Muscle of back (tissue), 11 donors: Measurements from ENCODE around the gene CADPS2. TPM values are rescaled to one million over a fixed set of nuclear protein-coding genes. Genes with fewer than 3 reads are reported as not detected.

Experiments used
- DNase-seq, 3 donors: peaks; one replicate each; pipeline versions ENCODE4 v3.0.0 to v3.0.0-alpha.2; 2013
- polyA plus RNA-seq, 10 donors: library from polyadenylated mRNA; unstranded; fragments of 120-200 nt; gene quantifications; one replicate each; pipeline ENCODE4 v1.2.1, GENCODE V29; 2013; ENCODE audit not compliant: insufficient read length in 10 of 10

CADPS2 gene
- polyA plus RNA-seq, 10 donors, result 2.7 to 8.6 (median 5.0) TPM

- DNase-seq, result peak in 1 of 3 donors; percentile 28
Measured at GRCh38 chr7:122311734-122312450, 574.4 kb downstream of the CADPS2 start.

DNA sequence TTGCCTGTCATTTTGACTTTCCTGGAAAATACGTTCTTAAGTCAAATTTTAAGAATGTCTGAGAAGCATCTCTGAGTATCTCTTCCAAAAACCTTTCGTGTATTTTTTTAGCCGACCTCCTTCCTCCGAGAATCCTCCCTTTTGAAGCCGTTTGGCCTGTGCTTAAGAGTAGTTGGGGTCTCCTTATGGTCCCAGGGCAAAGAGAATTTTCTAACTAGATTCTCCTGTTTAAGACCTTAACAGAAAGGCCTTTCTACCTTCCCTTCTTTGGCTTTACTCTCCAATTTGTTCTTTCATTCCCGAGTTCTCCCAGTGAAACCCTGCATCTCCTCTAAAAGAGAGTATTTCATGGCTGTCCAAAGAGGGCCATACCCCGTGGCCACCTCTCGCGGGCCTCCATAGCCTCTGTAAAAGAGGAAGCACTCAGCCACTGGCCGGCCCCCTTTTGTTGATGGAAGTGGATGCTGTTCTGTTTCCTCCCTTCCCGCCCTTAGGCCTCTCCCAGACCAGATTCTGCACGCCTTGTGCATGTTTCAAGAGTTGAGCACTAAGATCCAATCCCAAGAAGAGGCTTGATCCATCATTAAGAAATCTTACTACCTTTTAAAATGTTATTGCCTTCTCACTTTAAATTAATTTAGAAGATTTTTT lies 575.1 kb downstream of the CADPS2 start:
- DNase-seq, result no peak

DNA sequence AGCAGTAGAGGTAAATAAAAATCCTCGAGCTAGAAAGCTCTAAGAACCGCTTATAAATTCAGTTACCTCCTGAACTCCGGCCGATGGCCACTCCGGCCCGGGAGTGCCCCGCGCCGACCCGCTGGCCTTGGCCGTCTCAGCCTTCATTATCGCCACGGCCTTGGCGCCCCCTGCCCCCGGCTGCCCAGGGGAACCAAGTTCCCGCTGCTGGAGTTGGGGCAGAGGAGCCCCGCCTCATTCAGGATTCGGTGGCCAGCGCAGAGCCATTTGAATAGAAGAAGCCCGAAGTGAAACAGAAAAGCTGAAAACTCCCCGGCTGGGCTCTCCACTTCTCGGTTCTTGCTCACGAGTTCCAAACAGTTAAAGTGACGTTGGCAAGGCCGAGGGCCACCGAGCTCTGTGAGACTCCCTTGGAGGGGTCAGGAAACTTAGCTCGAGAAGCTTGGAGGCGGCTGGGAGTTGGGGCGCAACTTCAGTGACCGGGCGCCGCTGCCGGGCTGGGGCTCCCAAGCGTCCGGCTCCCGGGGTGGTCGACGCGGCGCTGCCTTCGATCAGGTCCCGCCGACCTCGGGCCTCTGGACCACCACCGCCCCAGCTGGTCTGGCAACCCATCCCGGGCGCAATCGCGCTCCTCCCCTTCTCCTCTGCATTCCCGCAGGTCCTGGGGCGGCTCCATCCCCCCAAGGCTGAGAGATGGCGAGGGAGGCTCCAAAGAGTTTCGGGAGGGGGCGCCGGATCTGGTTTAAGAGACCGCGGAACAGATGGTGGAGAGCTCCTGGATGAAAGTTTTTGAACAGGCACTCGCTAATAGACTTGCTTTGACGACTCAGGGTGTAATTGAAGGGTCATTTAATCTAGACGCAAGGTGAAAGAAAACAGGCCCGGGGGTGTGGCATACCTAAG lies 575.9 kb downstream of the CADPS2 start:
- DNase-seq, result peak in 2 of 3 donors; percentile 42 to 75

GRCh38 chr7:122309421-122309820 lies 576.8 kb downstream of the CADPS2 start:
- DNase-seq, result peak in 1 of 3 donors; percentile 27

DNA sequence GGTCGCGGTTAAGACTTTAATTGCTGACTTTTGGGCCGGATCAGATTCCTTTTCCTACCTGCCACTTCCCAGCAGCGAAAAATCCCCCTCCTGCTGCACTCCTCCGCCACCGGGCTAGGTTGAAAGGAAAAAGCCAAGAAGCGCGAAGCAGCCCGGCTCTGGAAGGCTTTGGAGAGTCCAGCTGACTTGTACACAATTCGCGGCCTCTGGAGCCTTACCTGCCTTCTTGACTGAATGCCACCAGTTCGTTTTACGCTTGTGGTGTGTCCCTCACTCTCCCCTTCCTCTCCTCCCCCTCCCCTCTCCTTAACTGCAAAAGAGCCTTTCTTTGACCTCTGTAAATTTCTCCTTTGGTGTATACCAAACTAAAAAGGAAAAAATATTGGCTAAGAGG lies 579.0 kb downstream of the CADPS2 start:
- peak in 1 of 3 donors; percentile 29 for DNase-seq

DNA sequence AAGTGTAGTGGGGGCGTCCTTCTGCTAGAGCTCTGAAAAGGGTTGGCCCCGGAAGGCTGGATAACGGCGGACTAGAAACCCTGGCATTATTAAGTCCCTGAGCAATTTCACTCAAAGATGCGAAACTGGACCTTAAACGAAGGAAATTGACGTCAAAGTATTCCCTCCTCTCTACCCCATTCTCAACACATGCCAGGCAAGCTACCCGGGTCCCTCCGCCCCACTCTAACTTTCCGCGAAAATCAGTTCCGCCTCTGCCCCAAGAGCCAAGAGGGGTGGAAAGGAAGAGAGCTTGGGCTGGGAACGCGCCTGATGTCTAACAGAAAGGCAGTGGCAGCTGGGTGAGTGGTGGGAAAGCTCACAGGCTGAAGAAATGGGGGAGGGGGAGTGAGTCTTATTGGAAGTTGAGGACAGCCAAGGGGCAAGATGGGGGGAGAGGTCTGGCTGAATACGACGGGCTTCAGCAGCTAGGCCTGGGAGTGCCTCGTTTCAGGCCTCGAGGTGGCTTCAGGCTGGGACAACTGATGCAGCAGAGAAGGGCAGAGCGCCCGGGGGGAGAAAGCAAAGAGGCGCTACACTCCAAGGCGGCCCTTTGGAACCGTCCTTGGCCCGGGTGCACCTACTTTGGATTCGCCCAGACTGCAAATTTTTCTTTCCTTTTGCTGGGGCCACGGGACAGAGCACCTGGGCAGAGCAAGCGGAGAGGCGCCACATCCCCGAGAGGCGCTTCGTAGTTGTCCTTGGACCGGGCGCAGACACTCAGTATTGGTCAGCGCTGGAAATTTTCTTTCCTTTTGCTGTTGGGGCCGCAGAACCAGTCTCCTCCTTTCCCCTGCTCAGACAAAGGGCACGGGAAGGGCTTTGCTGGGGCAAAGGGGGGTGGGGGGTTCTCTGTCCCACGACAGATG lies 579.7 kb downstream of the CADPS2 start:
- DNase-seq, result peak in 1 of 3 donors; percentile 26

DNA sequence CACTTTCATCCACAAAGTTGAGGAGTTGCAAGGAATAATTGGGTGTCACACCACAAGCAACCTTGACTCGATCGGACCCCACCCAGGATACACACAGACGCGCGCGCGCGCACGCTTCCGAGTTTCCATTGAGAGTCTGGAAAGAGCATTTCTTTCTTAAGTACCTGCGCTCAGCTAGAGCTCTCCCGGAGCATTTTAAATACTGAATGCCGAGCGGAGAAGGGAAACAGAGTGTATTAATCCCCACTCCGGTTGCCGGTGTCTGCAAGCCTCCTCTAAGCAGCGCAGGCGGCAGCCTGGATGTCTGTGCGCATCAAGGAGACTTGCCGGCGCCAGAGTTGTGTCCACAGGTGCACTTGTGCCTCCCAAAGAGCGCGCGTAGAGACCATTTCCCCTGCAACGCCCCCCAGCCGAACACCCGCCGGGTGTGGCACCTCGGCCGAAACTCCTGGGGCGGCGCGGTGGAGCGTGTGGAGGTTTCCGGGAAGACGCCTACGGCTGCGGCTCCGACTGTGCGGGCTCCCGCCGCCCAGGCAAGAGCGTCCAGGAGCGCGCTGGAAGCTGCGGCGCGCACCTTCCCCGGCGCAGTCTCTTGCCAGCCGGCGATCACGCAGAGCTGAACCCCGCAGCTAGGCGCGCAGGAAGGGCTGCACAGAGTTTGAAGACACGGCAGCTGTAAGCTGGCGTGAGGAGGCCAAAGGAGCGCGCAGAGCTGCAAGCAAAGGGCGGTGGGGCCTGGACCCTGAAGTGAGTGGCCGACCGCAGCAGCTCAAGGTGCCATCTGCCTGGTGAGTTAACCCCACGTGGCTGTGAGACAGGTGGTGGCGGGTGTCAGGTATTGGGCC lies 580.6 kb downstream of the CADPS2 start:
- peak in 1 of 3 donors; percentile 50 for DNase-seq

DNA sequence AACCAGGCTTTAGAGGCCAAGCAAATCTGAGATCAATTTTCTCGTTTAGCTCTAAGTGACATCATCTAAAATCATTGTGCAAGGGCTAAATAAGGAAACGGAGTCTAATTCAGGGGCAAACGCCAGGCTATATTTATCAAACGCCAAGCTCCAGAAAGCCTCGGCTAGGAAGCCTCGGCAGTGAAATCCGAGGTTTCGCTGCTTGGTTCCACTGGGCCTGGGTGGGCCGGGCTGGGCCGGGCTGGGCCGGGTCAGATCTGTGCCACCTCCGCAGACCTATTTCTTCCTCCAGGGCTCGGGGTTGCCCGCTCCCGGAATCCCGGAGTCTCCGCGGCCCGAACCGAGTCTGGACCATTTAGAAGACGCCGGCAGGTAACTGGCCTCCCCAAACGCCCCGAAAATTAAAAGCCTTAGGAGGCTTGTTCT lies 581.3 kb downstream of the CADPS2 start:
- DNase-seq, result peak in 1 of 3 donors; percentile 39

DNA sequence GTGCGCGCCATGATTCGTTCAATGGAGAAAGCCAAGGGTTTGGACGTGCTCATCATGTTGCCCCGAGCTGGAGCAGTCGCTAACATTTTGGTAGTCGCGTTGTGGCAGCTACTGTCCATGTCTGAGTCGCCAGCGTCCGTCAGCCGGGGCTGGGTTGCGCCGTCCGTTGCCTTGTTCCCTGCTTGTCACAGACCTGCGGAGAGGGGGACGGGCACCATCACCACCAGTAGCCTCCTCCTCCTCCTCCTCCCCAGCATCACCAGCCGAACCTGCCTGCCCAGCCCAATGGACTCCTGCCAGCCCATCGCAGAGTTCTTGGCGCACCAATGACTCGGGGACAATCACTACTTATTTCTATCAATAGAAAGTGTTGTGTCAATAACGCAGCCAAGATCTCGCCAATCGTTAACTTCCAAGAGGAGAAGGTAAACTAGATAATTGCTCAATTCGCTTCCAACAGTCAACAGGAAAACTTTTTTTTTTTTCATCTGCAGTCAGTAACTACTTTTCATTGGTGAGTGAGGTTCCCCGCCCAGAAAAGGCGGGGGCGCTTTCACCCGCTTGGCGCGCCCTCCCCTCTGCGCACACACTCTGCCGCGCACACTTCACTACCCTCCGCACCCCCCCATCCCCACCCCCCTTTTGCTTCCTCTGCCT lies 581.8 kb downstream of the CADPS2 start, which contains the start of gene FEZF1:
Gene FEZF1, minus strand, starts transcription at position 432 of the 657 bp plus-strand sequence. Its CDS starts 313 bp downstream, at position 119.
- peak in 1 of 3 donors; percentile 44 for DNase-seq

- DNase-seq, result peak in 1 of 3 donors; percentile 37
Measured at GRCh38 chr7:122303531-122304318, 582.5 kb downstream of the CADPS2 start.

GRCh38 chr7:122302761-122303530 lies 583.3 kb downstream of the CADPS2 start:
- peak in 1 of 3 donors; percentile 44 for DNase-seq

DNA sequence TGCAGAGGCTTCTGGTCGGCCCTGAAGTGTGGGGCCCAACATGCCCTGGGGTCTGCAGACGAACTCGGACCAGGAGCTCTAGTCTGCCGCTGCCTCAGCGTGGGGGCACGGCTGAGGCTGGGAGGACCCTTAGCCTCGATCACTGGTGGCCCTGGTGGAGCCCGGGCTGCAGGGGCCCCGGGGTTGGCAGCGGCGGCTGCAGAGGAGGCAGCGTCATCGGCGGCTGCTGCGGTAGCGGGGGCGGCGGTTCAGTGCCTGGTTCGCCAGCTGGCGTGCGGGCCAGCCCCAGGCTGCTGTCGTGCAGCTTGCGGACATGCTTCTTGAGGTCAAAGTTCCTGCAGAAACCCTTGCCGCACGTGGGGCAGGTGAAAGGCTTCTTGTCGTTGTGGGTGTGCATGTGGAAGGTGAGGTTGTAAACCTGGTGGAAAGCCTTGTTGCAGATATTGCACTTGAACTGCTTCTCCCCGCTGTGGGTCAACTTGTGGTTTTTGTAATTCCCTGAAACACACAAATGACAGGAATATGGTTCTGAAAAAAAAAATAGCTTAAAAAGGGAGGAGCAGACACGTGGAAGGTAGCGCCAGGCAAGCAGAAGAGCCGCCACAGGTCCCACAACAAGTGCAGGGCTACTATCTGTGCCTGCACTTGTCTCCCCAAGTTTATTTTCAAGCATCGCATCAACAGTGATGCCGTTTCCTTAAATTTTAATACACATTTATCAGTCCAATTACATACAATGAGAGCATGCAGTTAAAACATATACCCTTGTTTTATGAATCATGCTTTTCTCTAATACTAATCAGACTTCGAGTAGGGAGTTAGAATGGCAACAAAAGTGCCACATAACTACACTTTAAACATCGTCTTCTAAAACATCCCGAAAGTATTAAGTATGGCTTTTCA lies 584.2 kb downstream of the CADPS2 start:
- peak in 1 of 3 donors; percentile 45 for DNase-seq

DNA sequence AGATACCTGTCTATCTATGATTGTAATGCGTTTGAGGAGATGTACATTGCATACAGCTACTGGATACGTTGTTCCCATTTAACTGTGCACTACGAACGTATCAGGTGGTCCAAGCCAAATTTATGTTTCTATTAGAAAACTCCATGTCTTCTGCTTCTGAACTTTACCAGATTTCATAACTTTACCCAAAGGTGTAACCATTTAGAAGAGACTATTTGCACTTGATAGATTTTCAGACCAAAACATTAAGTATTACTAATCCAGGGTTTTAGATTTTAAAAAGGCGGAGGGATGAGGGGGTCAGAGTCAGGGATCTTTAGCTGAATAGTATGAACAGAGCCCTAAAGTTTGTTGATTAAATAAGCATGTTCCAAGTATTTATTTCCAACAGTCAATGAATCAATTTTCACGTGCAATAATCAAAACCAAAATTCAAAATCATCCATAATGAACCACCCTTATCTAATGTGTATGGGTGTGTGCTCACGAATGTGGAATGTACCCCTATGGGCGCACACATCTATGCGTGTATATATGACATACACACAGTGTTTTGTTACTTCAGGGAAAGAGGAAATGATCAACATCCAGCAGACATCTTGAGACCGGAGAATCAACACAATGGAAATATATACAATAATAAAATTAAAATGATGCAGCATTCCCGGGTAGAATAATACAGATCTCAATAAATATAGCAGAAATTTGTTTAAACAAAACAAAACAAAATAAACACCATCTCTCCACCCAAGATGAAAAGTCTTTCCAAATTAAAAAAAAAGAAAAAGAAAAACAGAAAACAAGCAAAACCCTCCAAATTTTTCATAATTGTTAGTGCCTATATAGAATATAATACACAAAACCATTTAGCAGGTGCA lies 585.1 kb downstream of the CADPS2 start:
- DNase-seq, result peak in 1 of 3 donors; percentile 34

- peak in 1 of 3 donors; percentile 44 for DNase-seq
Measured at GRCh38 chr7:122300211-122300932, 585.9 kb downstream of the CADPS2 start.
